ENCODE measurements around the gene SOWAHC. TPM values are rescaled to one million over a fixed set of nuclear protein-coding genes. Genes with fewer than 3 reads are reported as not detected.

Gene SOWAHC
- total and polyA plus RNA-seq, 2 donors (not counting 1 experiment from before 2014, with no cell fraction given), result 4.4 to 7.1 TPM

DNA sequence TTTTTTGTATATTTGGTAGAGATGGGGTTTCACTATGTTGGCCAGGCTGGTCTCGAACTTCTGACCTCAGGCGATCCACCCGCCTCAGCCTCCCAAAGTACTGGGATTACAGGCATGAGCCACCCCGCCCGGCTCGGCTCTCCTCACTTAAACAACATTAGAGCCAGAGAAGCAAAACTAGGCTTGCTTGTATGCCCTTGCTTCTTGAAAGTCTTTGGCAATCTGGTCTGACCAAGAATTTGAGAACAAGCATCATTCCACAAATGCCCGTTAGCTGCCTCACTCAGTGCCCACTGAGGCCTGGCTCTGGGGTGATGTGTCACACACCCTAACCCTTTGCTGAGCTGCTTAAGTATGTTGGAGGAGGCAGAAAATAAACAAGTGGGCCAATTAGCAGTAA lies 33.5 kb downstream of the SOWAHC start:
- Histone ChIP-seq H3K9ac (ENCODE audit: insufficient read depth, low read length) (no peak overlapping the region), H3K36me3 (ENCODE audit: control insufficient read depth, insufficient read depth, low read length) (no peaks in the 10 kb centered on the region), H3K4me2 (ENCODE audit: extremely low read depth, insufficient read depth, low read length) (no peak overlapping the region), H3K9me3 (ENCODE audit: control insufficient read depth, insufficient read depth, low read depth, low read length) (no peaks in the 10 kb centered on the region), H3K79me2 (ENCODE audit: control insufficient read depth, insufficient read depth, low read length) (no peaks in the 10 kb centered on the region), H4K20me1 (ENCODE audit: control insufficient read depth, extremely low read depth, insufficient read depth, low read length) (no peaks in the 10 kb centered on the region), H3K4me1 (ENCODE audit: control insufficient read depth, extremely low read depth, insufficient read depth, low read length) (no peaks in the 10 kb centered on the region), H3K27ac (ENCODE audit: insufficient read depth, low read length) (no peak overlapping the region), H3K27me3 (ENCODE audit: control insufficient read depth, insufficient read depth, low read length) (no peaks in the 10 kb centered on the region), H2AFZ (ENCODE audit: low read length) (no peak overlapping the region), H3K4me3 (replicated peaks in 1 of 4; ENCODE audit: control extremely low read depth in 1 of 4, insufficient read depth in 1 of 4, low read depth in 3 of 4, low read length in 4 of 4) (no peak overlapping the region)
- no peak for TF ChIP-seq EZH2 (IDR thresholded peaks at IDR 0.05; ENCODE audit: low read length, missing control alignments)
- TF ChIP-seq, protein P1, sequence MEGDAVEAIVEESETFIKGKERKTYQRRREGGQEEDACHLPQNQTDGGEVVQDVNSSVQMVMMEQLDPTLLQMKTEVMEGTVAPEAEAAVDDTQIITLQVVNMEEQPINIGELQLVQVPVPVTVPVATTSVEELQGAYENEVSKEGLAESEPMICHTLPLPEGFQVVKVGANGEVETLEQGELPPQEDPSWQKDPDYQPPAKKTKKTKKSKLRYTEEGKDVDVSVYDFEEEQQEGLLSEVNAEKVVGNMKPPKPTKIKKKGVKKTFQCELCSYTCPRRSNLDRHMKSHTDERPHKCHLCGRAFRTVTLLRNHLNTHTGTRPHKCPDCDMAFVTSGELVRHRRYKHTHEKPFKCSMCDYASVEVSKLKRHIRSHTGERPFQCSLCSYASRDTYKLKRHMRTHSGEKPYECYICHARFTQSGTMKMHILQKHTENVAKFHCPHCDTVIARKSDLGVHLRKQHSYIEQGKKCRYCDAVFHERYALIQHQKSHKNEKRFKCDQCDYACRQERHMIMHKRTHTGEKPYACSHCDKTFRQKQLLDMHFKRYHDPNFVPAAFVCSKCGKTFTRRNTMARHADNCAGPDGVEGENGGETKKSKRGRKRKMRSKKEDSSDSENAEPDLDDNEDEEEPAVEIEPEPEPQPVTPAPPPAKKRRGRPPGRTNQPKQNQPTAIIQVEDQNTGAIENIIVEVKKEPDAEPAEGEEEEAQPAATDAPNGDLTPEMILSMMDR (conservative IDR thresholded peaks at IDR 0.05 in 1 of 2, IDR thresholded peaks at IDR 0.05 in 1 of 2; ENCODE audit: low read depth in 1 of 2, low read length in 2 of 2), result no peak
- peak in 1 of 2 donors; percentile 71 for DNase-seq (ENCODE audit: low read depth in 2 of 2)

DNA sequence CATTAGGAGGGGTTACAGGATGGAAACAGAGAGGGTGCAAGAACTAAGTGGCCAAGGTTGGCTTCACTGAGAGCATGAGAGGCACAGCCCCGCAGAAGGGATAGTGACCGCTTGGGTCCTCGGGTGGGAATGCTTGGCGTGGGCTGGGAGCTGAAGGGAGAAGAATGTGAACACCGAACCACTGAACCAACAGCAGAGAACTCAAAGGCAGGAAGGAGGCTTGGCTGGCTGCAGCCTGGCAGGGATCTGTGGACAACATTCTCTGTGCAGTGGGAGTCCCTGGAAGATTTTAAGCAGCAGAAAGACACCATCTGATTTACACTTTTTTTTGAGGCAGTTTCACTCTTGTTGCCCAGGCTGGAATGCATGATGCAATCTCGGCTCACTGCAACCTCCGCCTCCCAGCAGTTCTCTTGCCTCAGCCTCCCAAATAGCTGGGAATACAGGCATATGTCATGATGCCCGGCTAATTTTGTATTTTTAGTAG lies 33.9 kb downstream of the SOWAHC start:
- no peaks in the 10 kb centered on the region for H3K27me3 ChIP-seq (ENCODE audit: control insufficient read depth, insufficient read depth, low read length)
- TF ChIP-seq, protein P1 (conservative IDR thresholded peaks at IDR 0.05 in 1 of 2, IDR thresholded peaks at IDR 0.05 in 1 of 2; ENCODE audit: low read depth in 1 of 2, low read length in 2 of 2), result no peak
- no peak for TF ChIP-seq EZH2 (IDR thresholded peaks at IDR 0.05; ENCODE audit: low read length, missing control alignments)
- H3K9me3 ChIP-seq (ENCODE audit: control insufficient read depth, insufficient read depth, low read depth, low read length), result no peaks in the 10 kb centered on the region
- no peak overlapping the region for H3K9ac ChIP-seq (ENCODE audit: insufficient read depth, low read length)
- no peaks in the 10 kb centered on the region for H3K4me1 ChIP-seq (ENCODE audit: control insufficient read depth, extremely low read depth, insufficient read depth, low read length)
- H3K79me2 ChIP-seq (ENCODE audit: control insufficient read depth, insufficient read depth, low read length), result no peaks in the 10 kb centered on the region
- H2AFZ ChIP-seq (ENCODE audit: low read length), result no peak overlapping the region
- no peaks in the 10 kb centered on the region for H3K36me3 ChIP-seq (ENCODE audit: control insufficient read depth, insufficient read depth, low read length)
- DNase-seq (ENCODE audit: low read depth in 2 of 2), result peak; percentile 12 to 52
- no peak overlapping the region for H3K4me3 ChIP-seq (replicated peaks in 1 of 4; ENCODE audit: control extremely low read depth in 1 of 4, insufficient read depth in 1 of 4, low read depth in 3 of 4, low read length in 4 of 4)
- H4K20me1 ChIP-seq (ENCODE audit: control insufficient read depth, extremely low read depth, insufficient read depth, low read length), result no peaks in the 10 kb centered on the region
- no peak overlapping the region for H3K27ac ChIP-seq (ENCODE audit: insufficient read depth, low read length)
- H3K4me2 ChIP-seq (ENCODE audit: extremely low read depth, insufficient read depth, low read length), result no peak overlapping the region

DNA sequence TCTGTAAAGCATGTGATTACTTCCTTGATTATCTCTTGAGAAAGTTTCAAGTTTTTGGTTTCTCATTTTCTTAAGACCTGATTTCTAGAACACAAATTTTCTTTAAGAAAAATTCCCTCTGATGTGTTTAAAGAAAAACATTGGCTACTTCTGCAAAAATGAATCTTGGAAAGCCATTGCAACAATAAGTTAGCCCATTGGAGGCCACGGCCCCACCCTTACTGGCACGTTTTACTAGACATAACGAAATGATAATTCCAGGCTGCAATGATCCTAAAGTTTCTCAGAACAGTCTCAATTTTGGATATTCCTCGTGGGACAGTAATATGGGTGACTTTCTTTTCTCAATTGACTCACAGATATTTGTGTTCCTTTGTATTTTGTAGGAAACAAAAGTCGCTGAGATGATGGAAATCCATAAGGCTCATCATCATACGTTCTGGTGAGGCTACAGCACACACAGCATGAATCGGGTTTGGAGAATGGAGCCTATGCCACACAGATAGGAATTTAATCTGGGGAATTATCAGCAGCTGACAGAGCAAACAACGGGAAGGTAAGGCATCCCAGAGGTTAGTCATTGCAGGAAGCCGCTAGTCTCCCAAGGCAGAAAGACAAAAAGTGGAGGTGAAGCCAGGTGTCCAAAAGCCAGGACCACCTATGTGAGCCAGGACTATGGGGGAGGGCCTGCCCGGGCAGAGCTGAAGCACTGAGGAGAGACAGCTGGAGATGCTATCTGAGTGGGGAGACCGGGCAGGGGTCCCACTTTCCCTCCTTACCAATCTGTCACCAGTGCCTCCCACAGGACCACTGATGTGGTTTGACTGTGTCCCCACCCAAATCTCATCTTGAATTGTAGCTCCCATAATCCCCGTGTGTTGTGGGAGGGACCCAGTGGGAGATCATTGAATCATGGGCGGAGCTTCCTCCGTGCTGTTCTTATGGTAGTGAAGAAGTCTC lies 35.9 kb downstream of the SOWAHC start:
- Histone ChIP-seq H3K27ac (ENCODE audit: insufficient read depth, low read length) (no peak overlapping the region), H3K27me3 (ENCODE audit: control insufficient read depth, insufficient read depth, low read length) (no peaks in the 10 kb centered on the region), H3K4me3 (replicated peaks in 1 of 4; ENCODE audit: control extremely low read depth in 1 of 4, insufficient read depth in 1 of 4, low read depth in 3 of 4, low read length in 4 of 4) (no peak overlapping the region), H3K9ac (ENCODE audit: insufficient read depth, low read length) (no peak overlapping the region), H4K20me1 (ENCODE audit: control insufficient read depth, extremely low read depth, insufficient read depth, low read length) (no peaks in the 10 kb centered on the region), H3K4me1 (ENCODE audit: control insufficient read depth, extremely low read depth, insufficient read depth, low read length) (no peaks in the 10 kb centered on the region), H3K79me2 (ENCODE audit: control insufficient read depth, insufficient read depth, low read length) (no peaks in the 10 kb centered on the region), H3K9me3 (ENCODE audit: control insufficient read depth, insufficient read depth, low read depth, low read length) (no peaks in the 10 kb centered on the region), H3K4me2 (ENCODE audit: extremely low read depth, insufficient read depth, low read length) (no peak overlapping the region), H3K36me3 (ENCODE audit: control insufficient read depth, insufficient read depth, low read length) (no peaks in the 10 kb centered on the region), H2AFZ (ENCODE audit: low read length) (no peak overlapping the region)
- TF ChIP-seq EZH2 (IDR thresholded peaks at IDR 0.05; ENCODE audit: low read length, missing control alignments), result no peak
- TF ChIP-seq, protein P1 (conservative IDR thresholded peaks at IDR 0.05 in 1 of 2, IDR thresholded peaks at IDR 0.05 in 1 of 2; ENCODE audit: low read depth in 1 of 2, low read length in 2 of 2), result no peak
- no peak for DNase-seq (ENCODE audit: low read depth in 2 of 2)
